ENCODE data around the gene KRTAP5-11. TPM values are rescaled to one million over a fixed set of nuclear protein-coding genes. Genes with fewer than 3 reads are reported as not detected.

The KRTAP5-11 gene
- total and polyA plus RNA-seq, 2 of the 8 experiments (the other 6 are each of a cell fraction or from before 2014, with no cell fraction given) = not detected

DNA sequence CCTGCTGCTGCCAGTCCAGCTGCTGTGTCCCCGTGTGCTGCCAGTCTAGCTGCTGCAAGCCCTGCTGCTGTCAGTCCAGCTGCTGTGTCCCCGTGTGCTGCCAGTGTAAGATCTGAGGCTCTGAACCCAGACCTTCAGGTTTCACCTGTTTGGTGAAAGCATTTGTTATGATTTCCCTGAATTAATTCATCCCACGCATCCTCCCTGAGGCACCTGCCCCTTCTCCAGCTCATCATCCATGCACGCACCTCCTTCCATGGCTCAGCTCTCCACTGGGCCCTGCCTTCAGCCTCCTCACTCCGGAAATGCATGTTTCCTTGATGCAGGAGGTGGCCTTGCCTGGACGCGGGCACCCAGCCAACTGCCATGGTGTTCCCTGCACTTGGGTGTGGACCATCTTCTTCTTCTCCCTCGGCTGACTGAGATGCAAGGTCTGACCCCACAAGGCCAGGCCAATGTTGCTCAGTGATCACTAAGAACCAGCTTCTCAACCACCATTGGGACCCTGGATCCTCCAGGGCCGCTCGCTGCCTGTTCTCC is 16.5 kb downstream of the KRTAP5-11 start:
- no peak overlapping the region for H3K4ac ChIP-seq (replicated peaks; ENCODE audit: insufficient read length, low read depth, low read length)
- no peak overlapping the region for H3K4me3 ChIP-seq (ENCODE audit: extremely low read depth in 1 of 4, insufficient read depth in 2 of 4, low read depth in 3 of 4, low read length in 4 of 4)
- peaks cover 0 to 2% (median 0%) of the 10 kb centered on the region in 4 experiments; a peak in 2 of 7 replicates for H3K27me3 ChIP-seq (replicated peaks in 1 of 4; ENCODE audit: control insufficient read depth in 3 of 4, extremely low read depth in 1 of 4, insufficient read depth in 3 of 4, low read length in 3 of 4)
- H2BK15ac ChIP-seq (ENCODE audit: low read length) = peak overlapping the region; percentile 46; the same call in 1 of the 2 replicates
- no peaks in the 10 kb centered on the region for H3K79me2 ChIP-seq (ENCODE audit: control insufficient read depth in 1 of 2, insufficient read depth in 2 of 2, low read length in 2 of 2)
- no peak overlapping the region for H3K9ac ChIP-seq (replicated peaks in 1 of 4; ENCODE audit: extremely low read depth in 1 of 4, low read depth in 3 of 4, low read length in 3 of 4)
- H2AFZ ChIP-seq (ENCODE audit: low read length) = no peak overlapping the region
- FAIRE-seq (no peak), DNase-seq (ENCODE audit: low read depth in 1 of 2, low spot score in 2 of 2) (no peak)
- H2BK120ac ChIP-seq (replicated peaks; ENCODE audit: low read depth, low read length) = no peak overlapping the region
- H3K23ac ChIP-seq (ENCODE audit: insufficient read length) = no peak overlapping the region
- H4K91ac ChIP-seq (replicated peaks; ENCODE audit: insufficient read length, low read length) = no peak overlapping the region
- WGBS, 2 experiments (ENCODE audit: extremely low coverage in 1 of 2, insufficient coverage in 1 of 2, insufficient read length in 1 of 2, insufficient replicate concordance in 2 of 2, low coverage in 1 of 2, low lambda C conversion rate in 2 of 2, missing lambda C conversion rate in 1 of 2) = 85% methylated on average over 10 of the region's 10 CpGs; no CpG with 5 or more reads in 1 of the 2 experiments
- H4K8ac ChIP-seq (ENCODE audit: extremely low read depth, insufficient read depth, low read length) = no peak overlapping the region
- peaks cover 0 to 8% (median 3%) of the 10 kb centered on the region in 4 experiments; a peak in 5 of 7 replicates for H3K4me1 ChIP-seq (replicated peaks in 1 of 4; ENCODE audit: control insufficient read depth in 3 of 4, insufficient read depth in 4 of 4, low read length in 3 of 4)
- H2BK12ac ChIP-seq (ENCODE audit: low read depth, low read length) = peak overlapping the region; percentile 68; the same call in 1 of the 2 replicates
- H4K20me1 ChIP-seq (replicated peaks in 1 of 2; ENCODE audit: control insufficient read depth in 1 of 2, insufficient read depth in 2 of 2, low read length in 2 of 2) = peaks cover 0 to 4% of the 10 kb centered on the region in 2 experiments
- H3K79me1 ChIP-seq (ENCODE audit: low read depth, low read length) = no peaks in the 10 kb centered on the region
- H3K27ac ChIP-seq (ENCODE audit: low read depth, low read length) = no peak overlapping the region
- H3K9me3 ChIP-seq (ENCODE audit: insufficient read depth in 2 of 2, low read depth in 1 of 2, low read length in 1 of 2) = no peaks in the 10 kb centered on the region
- peaks cover 3% of the 10 kb centered on the region; the same call in 1 of the 2 replicates for H3K23me2 ChIP-seq (ENCODE audit: low read depth, low read length)
- no peak overlapping the region; the same call in 1 of the 2 replicates for H3K18ac ChIP-seq (ENCODE audit: extremely low read depth, low read length)
- no peaks in the 10 kb centered on the region for H3K36me3 ChIP-seq (ENCODE audit: control insufficient read depth in 2 of 4, insufficient read depth in 4 of 4, low read length in 3 of 4)
- no peak overlapping the region for H2BK5ac ChIP-seq (ENCODE audit: low read depth, low read length)
- no peak overlapping the region for H4K5ac ChIP-seq (ENCODE audit: insufficient read length, low read depth, low read length)
- 0 out of 2 replicates have a peak overlapping the region, but pooled peaks have one; percentile 46 for H2AK5ac ChIP-seq (ENCODE audit: low read depth, low read length)
- no peak overlapping the region for H3K14ac ChIP-seq (ENCODE audit: insufficient read length)
- no peak overlapping the region for H3K56ac ChIP-seq (replicated peaks; ENCODE audit: insufficient read length, low read depth, low read length)
- CTCF ChIA-PET (ENCODE audit: partially characterized antibody) = interaction anchor here (0.6 to 2.6 kb wide), 2 partner anchors 13 to 14 kb away, joined by 3 to 6 read pairs; no protein-coding TSS in a partner anchor
- POLR2A ChIA-PET (ENCODE audit: partially characterized antibody) = no interaction called here
- H2BK20ac ChIP-seq (ENCODE audit: low read length) = no peak overlapping the region; the same call in 1 of the 2 replicates
- no peak overlapping the region for H3K4me2 ChIP-seq (ENCODE audit: insufficient read depth in 1 of 2, low read depth in 2 of 2, low read length in 2 of 2)
- no peak for TF ChIP-seq SIN3A (conservative IDR thresholded peaks at IDR 0.05 in 1 of 2, IDR thresholded peaks at IDR 0.05 in 1 of 2; ENCODE audit: low read depth in 1 of 2, low read length in 2 of 2)
- no peak for TF ChIP-seq JUND (IDR thresholded peaks at IDR 0.05; ENCODE audit: low read length)
- TF ChIP-seq TAF1 (IDR thresholded peaks at IDR 0.05; ENCODE audit: low read depth, low read length) = no peak
- TF ChIP-seq RFX5 (IDR thresholded peaks at IDR 0.05; ENCODE audit: borderline replicate concordance, low read depth, low read length) = no peak
- no peak for TF ChIP-seq SP1 (IDR thresholded peaks at IDR 0.05; ENCODE audit: low read depth, low read length)
- no peak for TF ChIP-seq TBP (IDR thresholded peaks at IDR 0.05; ENCODE audit: low read depth, low read length)
- no peak for TF ChIP-seq CREB1 (IDR thresholded peaks at IDR 0.05)
- TF ChIP-seq HDAC2 (IDR thresholded peaks at IDR 0.05; ENCODE audit: borderline replicate concordance in 1 of 2, low read depth in 2 of 2, low read length in 2 of 2) = no peak
- TF ChIP-seq, protein P1, sequence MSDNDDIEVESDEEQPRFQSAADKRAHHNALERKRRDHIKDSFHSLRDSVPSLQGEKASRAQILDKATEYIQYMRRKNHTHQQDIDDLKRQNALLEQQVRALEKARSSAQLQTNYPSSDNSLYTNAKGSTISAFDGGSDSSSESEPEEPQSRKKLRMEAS (IDR thresholded peaks at IDR 0.05) = no peak
- no peak for TF ChIP-seq HDAC6 (IDR thresholded peaks at IDR 0.05; ENCODE audit: low read depth, low read length)
- TF ChIP-seq, protein P2, sequence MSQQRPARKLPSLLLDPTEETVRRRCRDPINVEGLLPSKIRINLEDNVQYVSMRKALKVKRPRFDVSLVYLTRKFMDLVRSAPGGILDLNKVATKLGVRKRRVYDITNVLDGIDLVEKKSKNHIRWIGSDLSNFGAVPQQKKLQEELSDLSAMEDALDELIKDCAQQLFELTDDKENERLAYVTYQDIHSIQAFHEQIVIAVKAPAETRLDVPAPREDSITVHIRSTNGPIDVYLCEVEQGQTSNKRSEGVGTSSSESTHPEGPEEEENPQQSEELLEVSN (IDR thresholded peaks at IDR 0.05) = no peak
- TF ChIP-seq YY1 (IDR thresholded peaks at IDR 0.05; ENCODE audit: low read depth, low read length) = no peak
- TF ChIP-seq TEAD4 (IDR thresholded peaks at IDR 0.05; ENCODE audit: low read depth, low read length) = no peak

Data from H1 (cell line).